Body of pancreas (tissue), 4 donors: Measurements from ENCODE around the gene UBE2L3.

Experiments used
- POLR2A ChIP-seq, 3 donors: fragments of 450-650 bp; IDR thresholded peaks; one replicate each; pipeline ENCODE4 v1.6.1; 2016; ENCODE audit warnings: antibody characterized with exemption in 3 of 3, mild to moderate bottlenecking in 2 of 3
- TF ChIP-seq, protein P1 (sequence below), 7 experiments: fragments of 450-650 bp in 4 of 7; fragments of 200-600 bp in 3 of 7; sonication (generic) in 3 of 7; IDR thresholded peaks; one replicate each; pipeline ENCODE4 v1.5.1; 2016 to 2019; ENCODE audit warnings: antibody characterized with exemption in 7 of 7

DNA sequence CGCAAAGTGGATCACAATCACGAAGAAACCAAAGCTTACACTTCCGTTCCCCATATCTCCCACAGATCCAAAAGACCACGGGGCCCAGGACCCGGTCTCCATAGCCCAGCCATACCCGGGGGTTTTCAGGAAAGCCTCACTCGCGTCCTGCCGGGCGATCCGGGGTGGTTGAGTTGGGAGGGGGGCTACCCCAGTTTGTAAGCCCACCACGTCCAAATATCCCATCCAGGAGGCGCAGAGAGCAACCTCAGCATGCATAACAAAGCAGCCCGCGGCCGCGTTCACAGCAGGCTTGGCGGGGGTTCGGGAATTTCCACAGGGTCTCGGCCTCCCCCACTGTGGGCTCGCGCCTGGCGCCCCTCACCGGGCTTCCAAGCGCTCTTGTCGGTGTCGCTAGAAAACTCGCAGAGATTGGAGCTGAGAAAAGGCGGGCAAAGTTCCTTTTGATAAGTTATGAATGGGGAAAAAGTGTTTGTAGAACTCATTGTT is 84.1 kb downstream of the UBE2L3 start:
- TF ChIP-seq, protein P1, sequence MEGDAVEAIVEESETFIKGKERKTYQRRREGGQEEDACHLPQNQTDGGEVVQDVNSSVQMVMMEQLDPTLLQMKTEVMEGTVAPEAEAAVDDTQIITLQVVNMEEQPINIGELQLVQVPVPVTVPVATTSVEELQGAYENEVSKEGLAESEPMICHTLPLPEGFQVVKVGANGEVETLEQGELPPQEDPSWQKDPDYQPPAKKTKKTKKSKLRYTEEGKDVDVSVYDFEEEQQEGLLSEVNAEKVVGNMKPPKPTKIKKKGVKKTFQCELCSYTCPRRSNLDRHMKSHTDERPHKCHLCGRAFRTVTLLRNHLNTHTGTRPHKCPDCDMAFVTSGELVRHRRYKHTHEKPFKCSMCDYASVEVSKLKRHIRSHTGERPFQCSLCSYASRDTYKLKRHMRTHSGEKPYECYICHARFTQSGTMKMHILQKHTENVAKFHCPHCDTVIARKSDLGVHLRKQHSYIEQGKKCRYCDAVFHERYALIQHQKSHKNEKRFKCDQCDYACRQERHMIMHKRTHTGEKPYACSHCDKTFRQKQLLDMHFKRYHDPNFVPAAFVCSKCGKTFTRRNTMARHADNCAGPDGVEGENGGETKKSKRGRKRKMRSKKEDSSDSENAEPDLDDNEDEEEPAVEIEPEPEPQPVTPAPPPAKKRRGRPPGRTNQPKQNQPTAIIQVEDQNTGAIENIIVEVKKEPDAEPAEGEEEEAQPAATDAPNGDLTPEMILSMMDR (IDR thresholded peaks at IDR 0.05), result no peak
- no peak for TF ChIP-seq POLR2A (IDR thresholded peaks at IDR 0.05)
